ENCODE measurements around the gene PITX1.
A peak's percentile ranks its signal among the peaks of the same experiment; 100 is the strongest.

The PITX1 gene

GRCh38 chr5:135061001-135061400 is 27.0 kb upstream of the PITX1 start:
- no peak for DNase-seq

- DNase-seq: no peak
Measured at GRCh38 chr5:135060021-135060420, 26.0 kb upstream of the PITX1 start.

- no peak for DNase-seq
Measured at GRCh38 chr5:135059000-135059923, 25.2 kb upstream of the PITX1 start.

DNA sequence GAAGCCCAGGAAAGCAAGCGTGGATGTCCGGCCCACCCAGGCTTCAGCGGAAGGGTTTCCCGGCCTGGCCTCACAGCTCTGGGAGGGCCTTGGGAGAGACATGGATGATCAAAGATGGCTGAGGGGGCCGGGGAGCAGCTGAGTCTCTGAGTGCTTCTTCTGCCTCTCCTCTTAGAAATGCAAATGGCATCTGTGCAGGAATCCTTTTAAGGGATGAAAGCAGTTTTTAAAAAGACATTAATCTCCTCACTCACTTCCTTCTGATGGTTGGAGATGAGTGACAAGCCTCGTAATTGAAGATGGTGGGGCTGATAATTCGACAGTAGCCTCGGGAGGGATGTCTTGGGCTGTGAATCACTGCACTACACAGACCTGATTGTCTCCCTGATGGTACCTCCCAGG is 24.3 kb upstream of the PITX1 start:
- DNase-seq: no peak

- DNase-seq: no peak
Measured at GRCh38 chr5:135057233-135057632, 23.2 kb upstream of the PITX1 start.

DNA sequence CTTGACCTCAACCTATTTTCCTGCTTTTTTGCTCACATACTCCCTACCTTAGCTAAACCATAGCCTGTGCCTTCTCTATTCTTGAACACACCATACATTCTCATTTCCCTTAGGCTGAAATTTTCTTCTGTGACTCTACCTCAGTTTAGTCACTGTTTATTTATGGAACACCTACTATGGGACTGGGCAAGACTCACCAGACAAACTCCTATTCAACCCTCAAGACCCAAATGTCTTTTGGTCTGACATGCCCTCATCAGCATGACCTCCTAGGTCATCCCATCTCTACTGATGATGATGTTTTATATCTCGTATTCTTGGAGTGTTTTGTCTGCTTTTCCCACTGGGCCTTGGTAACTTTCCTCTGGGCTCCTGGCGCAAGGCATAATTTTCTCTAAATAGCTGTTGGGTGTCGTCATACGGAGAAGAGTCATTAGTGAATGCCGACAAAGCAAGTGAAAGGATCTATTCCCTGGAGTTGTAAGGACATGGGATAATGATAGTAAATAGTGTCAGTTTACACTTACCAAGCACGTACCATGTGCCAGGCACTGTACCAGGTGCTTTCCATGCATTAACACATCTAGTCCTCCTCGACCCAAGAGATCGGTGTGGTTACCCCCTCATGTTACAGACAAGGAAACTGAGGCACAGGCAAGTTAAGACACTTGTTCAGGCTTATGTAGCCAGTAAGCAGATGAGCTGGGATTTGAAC is 22.4 kb upstream of the PITX1 start:
- no peak for DNase-seq

DNA sequence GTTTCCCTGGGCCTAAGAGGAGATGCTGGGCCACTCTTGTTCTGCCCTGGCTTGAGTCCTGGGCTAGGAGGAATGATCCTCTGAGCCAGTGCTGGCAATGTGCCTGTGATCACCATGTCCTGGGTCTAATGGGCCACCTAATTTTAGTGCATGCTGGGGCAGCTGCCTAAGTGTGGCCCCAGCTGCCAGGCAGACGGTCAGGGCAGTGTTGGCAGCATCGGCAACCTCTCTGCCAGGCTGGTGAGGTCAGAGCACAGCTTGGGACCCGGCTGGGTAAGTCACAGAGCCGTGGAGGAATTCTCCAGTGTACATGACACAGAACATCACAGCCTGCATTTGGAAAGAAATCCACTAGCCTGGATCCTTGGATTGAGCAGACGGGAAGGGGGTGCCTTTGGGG is 21.4 kb upstream of the PITX1 start:
- no peak for DNase-seq

- DNase-seq: no peak
Measured at GRCh38 chr5:135054546-135054945, 20.5 kb upstream of the PITX1 start.

DNA sequence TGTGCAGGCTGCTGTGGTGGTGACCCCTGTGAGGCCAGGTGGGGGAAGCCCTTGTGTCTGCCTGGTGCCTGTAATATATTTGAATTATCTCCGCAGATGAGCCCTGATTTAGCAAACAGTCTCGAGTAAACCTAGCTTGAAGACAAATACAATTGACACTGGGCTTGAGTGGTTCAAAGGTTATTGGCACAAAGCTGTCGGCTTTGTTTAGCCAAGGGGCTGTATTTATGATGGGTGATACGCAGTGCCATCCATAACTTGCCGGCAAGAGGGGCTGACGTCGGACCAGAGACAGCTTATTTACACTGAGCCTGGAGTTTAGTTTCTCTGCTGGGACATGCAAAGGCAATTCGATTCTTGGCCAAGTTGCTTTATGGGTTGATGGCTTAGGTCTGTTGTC is 20.0 kb upstream of the PITX1 start:
- DNase-seq: no peak

- peak; percentile 38 for DNase-seq
Measured at GRCh38 chr5:135053278-135053677, 19.2 kb upstream of the PITX1 start.

- no peak for DNase-seq
Measured at GRCh38 chr5:135052511-135053145, 18.6 kb upstream of the PITX1 start.

- no peak for DNase-seq
Measured at GRCh38 chr5:135051872-135052271, 17.8 kb upstream of the PITX1 start.

DNA sequence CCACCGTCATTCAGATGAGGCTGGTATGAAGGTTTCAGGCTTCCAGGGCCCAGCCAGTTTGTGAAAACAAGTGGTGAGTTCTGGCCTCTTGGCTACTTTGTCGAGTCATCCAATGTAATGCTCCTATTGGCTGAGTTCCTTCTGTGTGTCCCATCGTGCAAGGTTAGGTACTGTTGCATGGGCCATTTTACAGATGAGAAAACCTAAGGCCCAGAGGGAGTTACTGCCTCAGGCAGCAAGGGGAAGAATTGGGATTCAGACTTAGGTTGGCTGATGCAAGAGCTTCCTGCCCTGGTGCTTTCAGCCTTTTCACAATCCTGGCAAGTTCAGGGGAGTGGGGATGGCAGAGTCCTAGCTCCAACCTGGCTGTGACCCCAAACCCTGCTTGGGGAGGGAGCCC is 17.4 kb upstream of the PITX1 start:
- DNase-seq: no peak

- no peak for DNase-seq
Measured at GRCh38 chr5:135050244-135050767, 16.3 kb upstream of the PITX1 start.

- no peak for DNase-seq
Measured at GRCh38 chr5:135048930-135049329, 14.9 kb upstream of the PITX1 start.

DNA sequence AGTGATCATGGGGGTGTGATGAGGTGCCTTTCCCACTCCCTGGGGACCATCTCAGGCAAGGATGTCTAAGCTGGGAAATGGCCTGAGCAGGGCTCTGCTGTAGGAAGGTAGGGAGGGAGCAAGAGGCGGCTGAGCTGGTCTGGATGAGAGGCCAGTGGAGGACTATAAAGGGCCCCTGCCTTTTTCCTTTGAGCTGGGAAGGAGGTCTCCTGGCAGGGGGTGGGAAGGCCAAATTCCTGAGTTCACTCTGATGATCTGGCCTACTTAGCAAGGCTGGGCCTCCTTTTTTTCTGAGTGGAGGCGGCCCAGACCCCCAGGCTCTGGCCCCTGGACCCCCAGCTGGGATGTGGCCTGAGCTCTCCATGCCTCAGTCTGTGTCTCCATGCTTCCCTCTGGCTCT is 14.3 kb upstream of the PITX1 start:
- DNase-seq: no peak

GRCh38 chr5:135047347-135047695 is 13.3 kb upstream of the PITX1 start:
- no peak for DNase-seq

DNA sequence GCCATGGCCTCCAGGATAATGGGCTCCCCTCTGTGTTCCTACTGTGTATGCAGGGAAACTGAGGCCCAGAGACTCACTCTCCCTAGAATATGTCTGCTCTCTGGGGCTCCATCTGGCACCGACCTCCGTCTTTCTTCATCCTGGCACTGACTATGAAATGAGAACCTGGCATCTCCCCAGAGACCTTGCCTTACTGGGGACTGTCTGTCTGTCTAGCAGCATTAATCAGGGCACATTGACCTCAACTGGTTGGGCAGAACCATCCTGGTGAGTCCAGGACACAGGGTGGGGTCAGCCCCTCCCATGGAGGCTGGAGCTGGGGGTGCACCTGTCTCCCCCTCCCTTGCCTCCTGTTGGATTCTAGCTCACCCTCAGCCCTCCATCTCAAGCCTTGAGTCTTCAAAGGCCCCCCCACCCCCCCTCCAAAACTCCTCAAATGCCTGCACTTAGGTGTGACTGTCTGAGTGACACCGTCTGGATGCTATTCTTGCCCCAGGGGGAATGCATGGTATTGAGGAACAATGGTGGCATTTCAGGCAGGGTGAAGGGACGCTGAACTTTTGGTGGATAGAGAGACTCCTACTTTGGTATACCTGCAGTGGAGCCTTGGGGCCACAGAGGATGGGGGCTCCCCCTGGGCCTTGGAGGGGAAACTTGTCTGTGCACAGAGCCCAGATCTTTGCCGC is 12.8 kb upstream of the PITX1 start:
- no peak for DNase-seq

DNA sequence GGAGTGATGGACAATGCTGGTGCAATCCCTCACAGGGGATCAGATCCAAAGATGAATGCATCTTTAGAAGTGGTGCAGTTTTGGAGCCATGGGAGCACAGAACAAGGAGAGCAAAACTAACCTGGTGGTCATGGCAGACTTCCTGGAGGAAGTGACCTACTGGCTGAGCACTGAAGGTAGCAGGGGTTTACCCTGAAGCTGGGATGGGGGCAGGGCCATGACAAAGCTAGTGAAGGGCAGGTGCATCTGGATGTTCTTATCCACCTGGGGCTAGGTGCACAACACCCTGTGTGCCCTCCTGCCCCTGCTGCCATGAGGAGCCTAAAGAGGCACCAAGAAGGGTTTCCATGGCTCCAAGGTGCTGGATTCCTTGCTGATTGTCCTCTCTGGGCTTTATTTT is 11.5 kb upstream of the PITX1 start:
- no peak for DNase-seq

- DNase-seq: no peak
Measured at GRCh38 chr5:135042595-135042994, 8.6 kb upstream of the PITX1 start.

DNA sequence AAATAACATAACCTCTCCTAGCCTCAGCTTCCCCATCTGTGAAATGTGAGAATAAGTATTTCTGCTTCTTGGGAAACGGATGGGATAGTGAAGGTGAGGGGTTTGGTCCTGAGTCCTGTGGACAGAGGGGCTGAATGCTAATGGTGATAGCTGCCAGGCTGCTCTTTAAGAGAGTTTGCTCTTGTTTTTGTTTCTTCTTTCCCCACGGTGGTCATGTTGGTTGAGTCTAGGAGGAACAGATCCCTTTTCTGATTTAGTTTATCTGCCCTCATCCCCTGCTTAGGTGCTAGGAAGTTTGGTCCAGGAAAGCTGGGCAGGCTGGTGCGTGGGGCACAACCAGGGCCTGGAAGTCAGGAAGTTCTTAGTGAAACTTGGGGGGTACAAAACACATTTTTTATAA is 7.7 kb upstream of the PITX1 start:
- DNase-seq: no peak

DNA sequence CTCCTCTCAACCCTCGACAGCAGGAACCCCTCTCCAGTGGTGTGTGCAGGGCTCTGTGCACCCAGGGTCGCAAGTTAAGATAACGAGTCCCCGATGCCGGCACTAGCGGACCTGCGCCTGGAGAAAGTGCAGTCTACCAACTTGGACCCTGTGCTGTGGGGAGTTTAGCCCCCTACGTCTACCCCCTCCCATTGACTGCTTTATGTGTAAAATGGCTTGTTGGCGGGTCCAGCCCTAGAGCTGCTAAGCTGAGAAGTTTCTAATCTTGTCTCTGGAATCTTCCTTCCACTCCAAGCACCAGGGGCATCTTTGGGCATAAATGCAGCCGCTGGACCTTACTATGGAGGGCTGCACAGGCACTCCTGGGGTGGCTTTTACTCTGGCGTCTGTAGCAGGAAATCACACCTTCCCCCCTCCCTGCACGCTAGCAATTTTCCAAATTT is 7.1 kb upstream of the PITX1 start:
- DNase-seq: no peak
